Measurements from ENCODE around the gene RPTOR. TPM values are rescaled to one million over a fixed set of nuclear protein-coding genes. Genes with fewer than 3 reads are reported as not detected.

RPTOR gene
- total RNA-seq, 4 donors from 2014 or later, result 23.6 to 37.0 (median 27.8) TPM

GRCh38 chr17:80632046-80632581, 87.5 kb downstream of the RPTOR start:
- no peak for TF ChIP-seq CTCF (IDR thresholded peaks at IDR 0.05)
- no peak for ATAC-seq (ENCODE audit: low FRiP score)
- DNase-seq (ENCODE audit: low spot score), result no peak

GRCh38 chr17:80633207-80633606, 88.6 kb downstream of the RPTOR start:
- DNase-seq (ENCODE audit: low spot score), result no peak
- TF ChIP-seq CTCF (IDR thresholded peaks at IDR 0.05), result no peak
- no peak for ATAC-seq (ENCODE audit: low FRiP score)

GRCh38 chr17:80633994-80634566, 89.4 kb downstream of the RPTOR start:
- no peak for ATAC-seq (ENCODE audit: low FRiP score)
- no peak for TF ChIP-seq CTCF (IDR thresholded peaks at IDR 0.05)
- DNase-seq (ENCODE audit: low spot score), result no peak

- DNase-seq (ENCODE audit: low spot score) (no peak), ATAC-seq (ENCODE audit: low FRiP score) (no peak)
- TF ChIP-seq CTCF (IDR thresholded peaks at IDR 0.05), result no peak
Measured at GRCh38 chr17:80636361-80637018, 91.9 kb downstream of the RPTOR start.

- DNase-seq (ENCODE audit: low spot score) (no peak), ATAC-seq (ENCODE audit: low FRiP score) (no peak)
- no peak for TF ChIP-seq CTCF (IDR thresholded peaks at IDR 0.05)
Measured at GRCh38 chr17:80637048-80637781, 92.6 kb downstream of the RPTOR start.

GRCh38 chr17:80639658-80640057, 95.0 kb downstream of the RPTOR start:
- DNase-seq (ENCODE audit: low spot score) (no peak), ATAC-seq (ENCODE audit: low FRiP score) (no peak)
- no peak for TF ChIP-seq CTCF (IDR thresholded peaks at IDR 0.05)
